ENCODE data around the gene CDH8. TPM values are rescaled to one million over a fixed set of nuclear protein-coding genes. Genes with fewer than 3 reads are reported as not detected.
"Not testable (repeated sequence)": the region's sequence is repeated elsewhere in the genome, so short reads cannot be mapped to it uniquely, and the experiment has no call there.

CDH8 gene
- total and polyA plus RNA-seq, 7 donors: 0.13 to 3.9 (median 0.83) TPM; not detected in 2

- H3K27ac ChIP-seq: no peak overlapping the region
- no peak overlapping the region for H3K4me3 ChIP-seq
- TF ChIP-seq POLR2AphosphoS5 (IDR thresholded peaks at IDR 0.05) (no peak), EP300 (IDR thresholded peaks at IDR 0.05) (no peak), POLR2A (IDR thresholded peaks at IDR 0.05) (no peak), CTCF (IDR thresholded peaks at IDR 0.05) (no peak)
- intact Hi-C loops (cut with DNase I): no loop called here
- no peaks in the 10 kb centered on the region for H3K4me1 ChIP-seq
- no peaks in the 10 kb centered on the region for H3K36me3 ChIP-seq
- no peak for DNase-seq
- no peaks in the 10 kb centered on the region for H3K27me3 ChIP-seq
- no peaks in the 10 kb centered on the region for H3K9me3 ChIP-seq
These were observed 320.8 kb downstream of the CDH8 start for GRCh38 chr16:61715393-61715792.

GRCh38 chr16:61713787-61714186 is 322.5 kb downstream of the CDH8 start:
- H3K27me3 ChIP-seq: no peaks in the 10 kb centered on the region
- intact Hi-C loops (cut with DNase I): no loop called here
- no peak overlapping the region for H3K4me3 ChIP-seq
- H3K36me3 ChIP-seq: no peaks in the 10 kb centered on the region
- H3K9me3 ChIP-seq: no peaks in the 10 kb centered on the region
- no peak overlapping the region for H3K27ac ChIP-seq
- WGBS, 2 donors: 79 to 83% methylated on average over 5 of the region's 5 CpGs
- DNase-seq: no peak
- TF ChIP-seq CTCF (IDR thresholded peaks at IDR 0.05) (no peak), EP300 (IDR thresholded peaks at IDR 0.05) (no peak), POLR2AphosphoS5 (IDR thresholded peaks at IDR 0.05) (no peak)
- H3K4me1 ChIP-seq: no peaks in the 10 kb centered on the region

- H3K4me3 ChIP-seq; DNase-seq; H3K4me1 ChIP-seq; intact Hi-C loops (cut with DNase I); H3K36me3 ChIP-seq; H3K27me3 ChIP-seq; H3K27ac ChIP-seq; H3K9me3 ChIP-seq: not testable (repeated sequence)
- WGBS, 2 donors: 86 to 91% methylated on average over 4 of the region's 4 CpGs
These were observed 336.6 kb downstream of the CDH8 start for GRCh38 chr16:61699640-61700039.

GRCh38 chr16:61684541-61684940 is 351.7 kb downstream of the CDH8 start:
- intact Hi-C loops (cut with DNase I): no loop called here
- Histone ChIP-seq H3K4me1 (no peaks in the 10 kb centered on the region), H3K27me3 (no peaks in the 10 kb centered on the region), H3K27ac (no peak overlapping the region), H3K4me3 (no peak overlapping the region), H3K9me3 (no peaks in the 10 kb centered on the region), H3K36me3 (no peaks in the 10 kb centered on the region)
- TF ChIP-seq POLR2A (IDR thresholded peaks at IDR 0.05): no peak
- TF ChIP-seq POLR2AphosphoS5 (IDR thresholded peaks at IDR 0.05): no peak
- TF ChIP-seq EP300 (IDR thresholded peaks at IDR 0.05): no peak
- TF ChIP-seq CTCF (IDR thresholded peaks at IDR 0.05): no peak
- 83 to 87% methylated on average over 3 of the region's 3 CpGs for WGBS, 2 donors
- no peak for DNase-seq

- no peaks in the 10 kb centered on the region for H3K9me3 ChIP-seq
- no peaks in the 10 kb centered on the region for H3K27me3 ChIP-seq
- no peak for DNase-seq
- no peaks in the 10 kb centered on the region for H3K4me1 ChIP-seq
- TF ChIP-seq CTCF (IDR thresholded peaks at IDR 0.05) (no peak), EP300 (IDR thresholded peaks at IDR 0.05) (no peak), POLR2A (IDR thresholded peaks at IDR 0.05) (no peak), POLR2AphosphoS5 (IDR thresholded peaks at IDR 0.05) (no peak)
- no peak overlapping the region for H3K27ac ChIP-seq
- H3K4me3 ChIP-seq: no peak overlapping the region
- H3K36me3 ChIP-seq: no peaks in the 10 kb centered on the region
- intact Hi-C loops (cut with DNase I): no loop called here
- 63 to 75% methylated on average over 4 of the region's 4 CpGs for WGBS, 2 donors
These were observed 354.6 kb downstream of the CDH8 start for GRCh38 chr16:61681673-61682072.
